GM13977 (cell line): ENCODE results near the gene GLT1D1.
A peak's percentile ranks its signal among the peaks of the same experiment; 100 is the strongest.

Experiments
- DNase-seq: peaks from one replicate; pipeline ENCODE4 v3.0.0; 2012; ENCODE audit warnings: low spot score
- CTCF ChIP-seq: IDR thresholded peaks from 2 replicates; pipeline ENCODE4 v1.5.1; 2012; ENCODE audit warnings: mild to moderate bottlenecking, control low read depth; ENCODE audit not compliant: insufficient read depth; ENCODE audit errors: extremely low read depth, missing control alignments
- in situ Hi-C: fragments of 300-500 bp; cut with MboI; formaldehyde crosslinking; loops from one replicate; pipeline ENCODE4 v1.12.0; 2022; ENCODE audit warnings: low sequenced_read_pairs, low pct_unique_long_range_greater_than_20kb, mixed read lengths, inconsistent platforms; ENCODE audit not compliant: unreplicated experiment

Gene GLT1D1

GRCh38 chr12:128911861-128912260, 58.6 kb downstream of the GLT1D1 start:
- no peak for DNase-seq
- in situ Hi-C loops = no loop called here
- TF ChIP-seq CTCF = no peak

GRCh38 chr12:128914908-128915563, 61.8 kb downstream of the GLT1D1 start:
- peak; percentile 71 for DNase-seq
- TF ChIP-seq CTCF = no peak

GRCh38 chr12:128916425-128916824, 63.1 kb downstream of the GLT1D1 start:
- in situ Hi-C loops = no loop called here
- no peak for TF ChIP-seq CTCF

More at GRCh38 chr12:128914908-128915563, 61.8 kb downstream of the GLT1D1 start:
- in situ Hi-C loops = no loop called here

GRCh38 chr12:128918481-128919260, 65.4 kb downstream of the GLT1D1 start:
- DNase-seq = no peak
- TF ChIP-seq CTCF = no peak
- in situ Hi-C loops = no loop called here

More at GRCh38 chr12:128916425-128916824, 63.1 kb downstream of the GLT1D1 start:
- no peak for DNase-seq

- TF ChIP-seq CTCF = no peak
- DNase-seq = no peak
- in situ Hi-C loops = no loop called here
These were observed 67.2 kb downstream of the GLT1D1 start for GRCh38 chr12:128920468-128920867.

GRCh38 chr12:128928361-128928760, 75.1 kb downstream of the GLT1D1 start:
- no peak for DNase-seq
- in situ Hi-C loops = no loop called here
- no peak for TF ChIP-seq CTCF
